ENCODE measurements around the gene LRRK1.

DNA sequence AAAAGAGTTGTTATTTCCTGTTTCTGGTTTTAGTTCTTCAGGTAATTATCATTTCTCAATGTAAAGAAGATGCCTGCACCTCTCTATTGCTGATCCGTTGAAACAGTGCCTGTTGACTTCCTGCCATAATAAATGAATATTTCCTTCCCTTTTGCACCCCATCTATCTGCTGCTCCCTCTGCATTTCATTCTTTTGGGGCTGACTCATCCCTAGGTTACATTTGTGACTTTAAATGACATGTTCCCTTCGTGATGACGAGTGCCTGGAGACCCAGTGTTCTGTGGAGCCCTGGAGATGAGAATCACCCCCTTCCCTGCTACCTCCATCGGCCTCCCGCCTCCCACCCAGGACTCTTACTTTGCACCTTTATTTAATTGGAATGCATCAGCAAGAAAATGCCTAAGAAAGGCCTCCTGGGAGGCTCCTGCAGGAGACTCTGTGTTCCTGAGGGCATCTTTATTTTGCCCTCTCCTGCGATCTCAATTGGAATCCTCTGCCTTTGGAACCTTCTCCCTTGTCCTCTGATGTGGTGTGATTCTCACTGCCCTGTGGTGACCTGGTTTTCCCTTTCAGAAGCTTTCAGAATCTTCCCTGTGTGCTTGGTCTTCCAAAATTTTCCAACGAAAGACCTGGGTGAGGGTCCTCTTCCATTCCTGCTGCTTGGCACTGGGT lies 13.7 kb downstream of the LRRK1 start:
- TF ChIP-seq RFX5 (IDR thresholded peaks at IDR 0.05; ENCODE audit: low read length) (no peak), POLR2AphosphoS5 (IDR thresholded peaks at IDR 0.05; ENCODE audit: low read depth, low read length) (no peak), GATA2 (CRISPR knock-in tag; IDR thresholded peaks at IDR 0.05) (no peak), EP300 (IDR thresholded peaks at IDR 0.05; ENCODE audit: borderline replicate concordance in 1 of 2, low read depth in 1 of 2, low read length in 1 of 2) (no peak), RAD21 (IDR thresholded peaks at IDR 0.05; ENCODE audit: low read length) (no peak), FOXM1 (IDR thresholded peaks at IDR 0.05; ENCODE audit: low read depth) (no peak), JUND (IDR thresholded peaks at IDR 0.05) (no peak), MXI1 (IDR thresholded peaks at IDR 0.05; ENCODE audit: low read depth, low read length) (no peak), RCOR1 (IDR thresholded peaks at IDR 0.05; ENCODE audit: low read length) (no peak), TCF12 (IDR thresholded peaks at IDR 0.05) (no peak), EZH2phosphoT487 (IDR thresholded peaks at IDR 0.05; ENCODE audit: borderline replicate concordance, low read depth) (no peak)
- TF ChIP-seq, protein P1, sequence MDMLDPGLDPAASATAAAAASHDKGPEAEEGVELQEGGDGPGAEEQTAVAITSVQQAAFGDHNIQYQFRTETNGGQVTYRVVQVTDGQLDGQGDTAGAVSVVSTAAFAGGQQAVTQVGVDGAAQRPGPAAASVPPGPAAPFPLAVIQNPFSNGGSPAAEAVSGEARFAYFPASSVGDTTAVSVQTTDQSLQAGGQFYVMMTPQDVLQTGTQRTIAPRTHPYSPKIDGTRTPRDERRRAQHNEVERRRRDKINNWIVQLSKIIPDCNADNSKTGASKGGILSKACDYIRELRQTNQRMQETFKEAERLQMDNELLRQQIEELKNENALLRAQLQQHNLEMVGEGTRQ (IDR thresholded peaks at IDR 0.05; ENCODE audit: borderline replicate concordance, low read depth, low read length) = no peak
- TF ChIP-seq, protein P2, sequence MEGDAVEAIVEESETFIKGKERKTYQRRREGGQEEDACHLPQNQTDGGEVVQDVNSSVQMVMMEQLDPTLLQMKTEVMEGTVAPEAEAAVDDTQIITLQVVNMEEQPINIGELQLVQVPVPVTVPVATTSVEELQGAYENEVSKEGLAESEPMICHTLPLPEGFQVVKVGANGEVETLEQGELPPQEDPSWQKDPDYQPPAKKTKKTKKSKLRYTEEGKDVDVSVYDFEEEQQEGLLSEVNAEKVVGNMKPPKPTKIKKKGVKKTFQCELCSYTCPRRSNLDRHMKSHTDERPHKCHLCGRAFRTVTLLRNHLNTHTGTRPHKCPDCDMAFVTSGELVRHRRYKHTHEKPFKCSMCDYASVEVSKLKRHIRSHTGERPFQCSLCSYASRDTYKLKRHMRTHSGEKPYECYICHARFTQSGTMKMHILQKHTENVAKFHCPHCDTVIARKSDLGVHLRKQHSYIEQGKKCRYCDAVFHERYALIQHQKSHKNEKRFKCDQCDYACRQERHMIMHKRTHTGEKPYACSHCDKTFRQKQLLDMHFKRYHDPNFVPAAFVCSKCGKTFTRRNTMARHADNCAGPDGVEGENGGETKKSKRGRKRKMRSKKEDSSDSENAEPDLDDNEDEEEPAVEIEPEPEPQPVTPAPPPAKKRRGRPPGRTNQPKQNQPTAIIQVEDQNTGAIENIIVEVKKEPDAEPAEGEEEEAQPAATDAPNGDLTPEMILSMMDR (IDR thresholded peaks at IDR 0.05) = no peak
- TF ChIP-seq, protein P3, sequence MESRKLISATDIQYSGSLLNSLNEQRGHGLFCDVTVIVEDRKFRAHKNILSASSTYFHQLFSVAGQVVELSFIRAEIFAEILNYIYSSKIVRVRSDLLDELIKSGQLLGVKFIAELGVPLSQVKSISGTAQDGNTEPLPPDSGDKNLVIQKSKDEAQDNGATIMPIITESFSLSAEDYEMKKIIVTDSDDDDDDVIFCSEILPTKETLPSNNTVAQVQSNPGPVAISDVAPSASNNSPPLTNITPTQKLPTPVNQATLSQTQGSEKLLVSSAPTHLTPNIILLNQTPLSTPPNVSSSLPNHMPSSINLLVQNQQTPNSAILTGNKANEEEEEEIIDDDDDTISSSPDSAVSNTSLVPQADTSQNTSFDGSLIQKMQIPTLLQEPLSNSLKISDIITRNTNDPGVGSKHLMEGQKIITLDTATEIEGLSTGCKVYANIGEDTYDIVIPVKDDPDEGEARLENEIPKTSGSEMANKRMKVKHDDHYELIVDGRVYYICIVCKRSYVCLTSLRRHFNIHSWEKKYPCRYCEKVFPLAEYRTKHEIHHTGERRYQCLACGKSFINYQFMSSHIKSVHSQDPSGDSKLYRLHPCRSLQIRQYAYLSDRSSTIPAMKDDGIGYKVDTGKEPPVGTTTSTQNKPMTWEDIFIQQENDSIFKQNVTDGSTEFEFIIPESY (IDR thresholded peaks at IDR 0.05; ENCODE audit: borderline replicate concordance, low read depth) = no peak
